ENCODE results near the gene CCDC57.

- no peak for TF ChIP-seq CTCF (IDR thresholded peaks at IDR 0.05)
- no peak for TF ChIP-seq POLR2A (IDR thresholded peaks at IDR 0.05)
- no peak for TF ChIP-seq POLR2AphosphoS5 (IDR thresholded peaks at IDR 0.05)
Observed at GRCh38 chr17:82237746-82238471, 25.3 kb upstream of the CCDC57 start.
